Activated CD4-positive, alpha-beta T cell treated with anti-CD3 and anti-CD28 coated beads, Interleukin-2, amount 50 U/mL, for 4 hours (primary cell): ENCODE measurements around the gene IFIH1.

Source experiments
- DNase-seq, 2 experiments: peaks; one replicate each; pipeline ENCODE4 v3.0.0-alpha.2; 2020

IFIH1 gene

GRCh38 chr2:162256591-162256991 is 61.9 kb downstream of the IFIH1 start:
- DNase-seq, result no peak

DNA sequence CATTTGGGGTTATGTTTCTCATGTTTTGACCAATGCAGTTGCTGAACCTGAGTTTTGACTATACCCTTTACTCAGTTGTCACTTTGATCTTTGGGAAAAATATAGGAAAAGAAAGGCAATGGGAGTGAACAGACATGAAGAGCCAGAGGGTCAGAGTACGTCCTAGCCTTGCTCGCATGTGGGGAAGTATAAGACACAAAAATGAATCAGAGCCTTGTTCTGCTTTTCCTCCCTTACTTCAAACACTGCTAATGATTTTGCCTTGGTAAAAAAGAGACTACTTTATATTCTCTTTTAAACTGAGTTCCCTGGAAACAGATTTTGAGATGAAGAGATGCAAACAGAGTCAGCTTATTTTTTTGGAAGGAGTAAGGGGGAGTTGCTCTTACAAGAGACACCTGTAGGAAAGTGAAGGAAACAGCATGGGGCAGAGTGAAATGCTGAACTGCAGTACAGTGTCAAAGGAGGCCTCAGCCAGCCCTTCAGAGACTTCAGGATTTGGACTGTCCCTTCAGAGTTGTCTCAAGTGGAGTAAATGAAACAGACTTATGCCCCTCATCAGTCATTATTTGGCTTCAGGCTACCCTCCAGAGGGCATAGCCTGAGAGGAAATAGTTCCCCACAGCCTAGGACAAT is 64.1 kb downstream of the IFIH1 start:
- no peak for DNase-seq

GRCh38 chr2:162253435-162253834 is 65.0 kb downstream of the IFIH1 start:
- no peak for DNase-seq

DNA sequence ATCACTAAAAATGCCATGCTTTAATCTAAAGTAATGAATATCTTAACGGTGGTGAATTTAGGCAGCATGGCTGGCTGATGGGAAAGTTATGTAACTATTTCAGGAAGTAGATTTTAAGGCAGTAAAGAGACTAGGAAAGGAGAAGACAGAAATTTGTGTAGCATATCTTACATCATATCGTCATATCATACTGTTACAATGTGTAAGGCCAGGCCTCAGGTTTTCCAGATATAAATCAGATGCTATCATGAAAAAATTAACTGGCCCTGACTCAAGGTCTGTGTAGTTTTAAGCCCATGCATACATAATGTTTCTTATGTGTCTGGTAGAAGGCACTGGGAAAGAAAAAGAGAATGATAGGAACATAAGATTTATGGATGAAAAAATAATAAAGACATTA is 66.3 kb downstream of the IFIH1 start:
- DNase-seq, result no peak

GRCh38 chr2:162245781-162246180 is 72.7 kb downstream of the IFIH1 start:
- DNase-seq, result no peak

DNA sequence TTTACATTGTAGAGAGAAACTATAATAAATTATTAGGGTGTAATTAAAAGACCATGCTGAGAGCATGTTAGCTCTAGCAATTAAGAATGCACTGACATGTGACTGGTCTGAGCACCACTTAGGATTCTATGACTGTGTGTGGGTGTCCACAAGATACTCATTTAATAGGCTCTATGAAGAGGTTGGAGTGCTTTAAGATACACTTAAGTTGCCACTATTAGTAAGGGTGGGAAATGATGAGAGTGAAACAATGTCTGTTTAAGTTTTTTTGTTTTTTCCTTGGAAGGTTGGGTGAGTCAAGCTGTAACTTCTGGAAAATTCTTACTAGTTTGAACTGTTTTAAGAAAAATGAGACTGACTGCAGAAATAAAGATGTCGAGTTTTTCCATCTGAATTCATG is 73.4 kb downstream of the IFIH1 start:
- no peak for DNase-seq

DNA sequence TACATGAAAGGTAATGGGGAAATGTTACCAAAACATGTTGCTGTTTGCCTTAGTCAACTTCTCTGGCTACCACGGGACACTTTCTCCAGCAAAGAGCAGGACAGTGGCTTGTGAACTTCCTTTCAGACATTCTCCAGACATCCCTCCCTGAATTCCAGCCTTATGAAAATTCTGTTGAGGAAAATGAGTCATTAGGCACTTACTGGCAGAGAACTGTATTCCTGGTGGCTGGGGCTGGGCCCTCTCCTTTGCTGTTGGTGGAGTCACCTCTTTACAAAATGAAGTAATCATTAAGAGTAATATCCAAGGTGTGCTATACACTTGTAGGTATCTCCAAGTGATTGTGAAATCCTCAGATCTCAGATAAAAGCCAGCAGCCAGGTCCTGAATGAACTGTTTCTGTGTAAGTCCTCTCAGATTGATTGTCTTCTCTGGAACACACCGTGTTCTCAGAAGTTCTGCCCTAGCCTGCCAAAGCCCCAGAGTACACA is 73.9 kb downstream of the IFIH1 start:
- DNase-seq, result no peak

GRCh38 chr2:162243715-162244114 is 74.8 kb downstream of the IFIH1 start:
- DNase-seq, result no peak

DNA sequence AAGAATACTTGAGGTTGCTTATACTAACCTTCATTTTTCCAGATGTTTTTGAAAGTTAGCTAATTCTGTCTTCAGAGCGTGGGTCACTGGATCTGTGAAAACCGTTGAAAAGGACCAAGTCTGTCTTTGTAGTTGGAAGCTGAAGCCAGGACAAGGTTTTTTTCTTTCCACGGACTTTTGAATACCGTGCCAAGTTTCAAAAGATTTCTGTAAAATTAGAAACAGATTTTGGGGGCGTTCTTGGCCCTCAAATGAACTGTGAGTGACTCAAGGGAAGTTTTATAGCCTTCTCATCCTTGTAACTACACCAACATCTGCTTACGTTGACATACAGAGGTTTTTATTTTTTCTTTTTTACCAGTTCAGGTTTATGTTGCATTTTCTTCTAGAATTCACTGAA is 75.2 kb downstream of the IFIH1 start, which contains the start of gene FAP:
Gene FAP, minus strand, starts transcription at position 152 of the 400 bp plus-strand sequence. Its CDS starts 118 bp downstream, at position 34.
- DNase-seq, result no peak

GRCh38 chr2:162242586-162243280 is 75.8 kb downstream of the IFIH1 start:
- DNase-seq, result no peak

- no peak for DNase-seq
Measured at GRCh38 chr2:162241571-162241970, 76.9 kb downstream of the IFIH1 start.

DNA sequence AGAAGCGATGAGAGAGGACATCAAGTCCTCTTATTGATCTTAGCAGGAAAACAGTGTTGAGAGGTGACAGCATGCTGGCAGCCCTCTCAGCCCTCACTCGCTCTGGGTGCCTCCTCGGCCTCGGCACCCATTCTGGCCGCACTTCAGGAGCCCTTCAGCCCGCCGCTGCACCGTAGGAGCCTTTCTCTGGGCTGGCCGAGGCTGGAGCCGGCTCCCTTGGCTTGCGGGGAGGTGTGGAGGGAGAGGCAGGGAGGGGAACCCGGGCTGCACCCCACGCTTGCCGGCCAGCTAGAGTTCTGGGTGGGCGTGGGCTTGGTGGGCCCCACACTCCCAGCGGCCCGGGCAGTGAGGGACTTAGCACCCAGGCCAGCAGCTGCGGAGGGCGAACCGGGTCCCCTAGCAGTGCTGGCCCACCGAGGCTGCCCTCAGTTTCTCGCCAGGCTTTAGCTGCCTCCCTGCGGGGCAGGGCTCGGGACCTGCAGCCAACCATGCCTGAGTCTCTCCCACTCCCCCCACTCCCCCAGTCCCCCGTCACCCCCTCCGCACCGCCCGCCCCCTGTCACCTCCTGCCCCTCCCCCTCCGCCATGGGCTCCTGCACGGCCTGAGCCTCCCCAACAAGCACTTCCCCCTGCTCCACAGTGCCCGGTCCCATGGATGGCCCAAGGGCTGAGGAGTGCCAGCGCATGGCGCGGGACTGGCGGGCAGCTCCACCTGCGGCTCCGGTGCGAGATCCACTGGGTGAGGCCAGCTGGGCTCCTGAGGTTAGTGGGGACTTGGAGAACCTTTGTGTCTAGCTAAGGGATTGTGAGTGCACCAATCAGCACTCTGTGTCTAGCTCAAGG is 83.6 kb downstream of the IFIH1 start:
- no peak for DNase-seq

- no peak for DNase-seq
Measured at GRCh38 chr2:162233197-162233596, 85.3 kb downstream of the IFIH1 start.

GRCh38 chr2:162232671-162233070 is 85.8 kb downstream of the IFIH1 start:
- DNase-seq, result no peak

- no peak for DNase-seq
Measured at GRCh38 chr2:162232027-162232426, 86.5 kb downstream of the IFIH1 start.

DNA sequence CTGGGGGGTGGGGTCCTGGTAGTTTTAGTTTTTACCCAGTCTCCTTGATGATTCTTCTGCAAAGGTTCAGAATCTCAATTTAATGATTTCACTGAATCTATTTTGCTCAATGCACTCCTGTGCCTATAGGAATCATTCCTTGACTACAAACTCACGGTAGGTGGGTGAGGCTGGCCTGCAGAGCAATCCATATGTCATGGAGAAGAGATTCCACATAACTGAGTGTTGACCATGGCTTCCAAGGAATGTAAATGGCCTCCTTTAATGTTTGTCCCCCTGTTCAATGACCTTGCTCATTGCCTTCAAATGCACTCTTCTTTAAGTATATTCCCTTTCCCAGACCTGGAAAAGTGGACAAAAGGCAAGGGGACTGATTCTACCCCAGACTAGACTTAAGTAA is 87.7 kb downstream of the IFIH1 start:
- no peak for DNase-seq

DNA sequence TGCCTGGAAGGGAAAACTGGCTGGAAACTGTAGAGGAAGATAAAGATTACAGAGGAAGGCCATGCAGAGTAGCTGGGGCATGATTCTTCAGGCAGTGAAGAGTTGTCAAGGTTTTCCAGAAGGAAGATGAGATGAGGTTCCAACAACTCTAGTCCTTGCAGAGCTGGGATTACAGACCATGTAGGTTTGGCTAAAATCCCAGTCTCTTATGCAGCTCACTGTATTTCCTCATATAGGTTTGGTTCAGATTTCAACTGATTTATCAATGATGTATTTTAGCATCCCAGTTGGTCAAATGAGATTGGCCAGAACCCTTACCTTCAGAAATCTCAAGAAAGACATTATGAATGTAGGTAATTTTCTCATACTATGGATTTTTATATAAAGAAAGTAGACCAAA is 91.6 kb downstream of the IFIH1 start:
- no peak for DNase-seq

DNA sequence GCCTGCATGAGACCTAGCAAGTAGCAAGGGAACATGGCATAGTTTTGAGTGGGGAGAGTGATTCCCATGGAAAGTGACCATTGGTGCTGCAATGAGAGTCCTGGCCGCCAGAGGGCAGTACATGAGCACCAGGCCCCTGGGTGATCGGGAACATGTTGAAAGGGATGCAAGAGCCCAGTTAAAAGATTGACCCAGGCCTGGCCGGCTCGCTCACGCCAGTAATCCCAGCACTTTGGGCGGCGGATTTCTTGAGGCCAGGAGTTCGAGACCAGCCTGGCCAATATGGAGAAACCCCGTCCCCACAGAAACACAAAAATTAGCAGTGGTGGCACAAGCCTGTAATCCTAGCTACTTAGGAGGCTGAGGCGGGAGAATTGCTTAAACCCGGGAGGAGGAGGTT is 97.4 kb downstream of the IFIH1 start:
- DNase-seq, result peak; percentile 33 to 41

DNA sequence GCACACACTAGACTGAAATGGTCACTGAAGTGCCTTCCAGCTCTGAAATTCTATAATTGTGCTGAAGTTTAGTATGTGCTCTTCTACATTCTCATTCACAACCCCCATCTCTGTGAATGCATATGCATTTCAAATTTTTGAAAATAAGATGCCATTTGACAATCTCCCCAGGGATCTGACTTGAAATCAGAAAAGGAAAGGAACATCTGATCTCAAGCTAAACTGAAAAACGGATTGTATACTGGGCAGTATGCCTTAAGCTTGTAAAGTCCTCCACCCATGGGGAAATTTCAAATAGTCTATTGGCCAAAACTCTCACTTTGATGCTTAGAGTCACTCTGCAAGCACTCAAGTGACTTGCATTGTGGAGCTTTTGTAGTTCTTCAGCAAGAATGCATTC is 98.1 kb downstream of the IFIH1 start:
- no peak for DNase-seq

- DNase-seq, result no peak
Measured at GRCh38 chr2:162219426-162219825, 99.1 kb downstream of the IFIH1 start.

DNA sequence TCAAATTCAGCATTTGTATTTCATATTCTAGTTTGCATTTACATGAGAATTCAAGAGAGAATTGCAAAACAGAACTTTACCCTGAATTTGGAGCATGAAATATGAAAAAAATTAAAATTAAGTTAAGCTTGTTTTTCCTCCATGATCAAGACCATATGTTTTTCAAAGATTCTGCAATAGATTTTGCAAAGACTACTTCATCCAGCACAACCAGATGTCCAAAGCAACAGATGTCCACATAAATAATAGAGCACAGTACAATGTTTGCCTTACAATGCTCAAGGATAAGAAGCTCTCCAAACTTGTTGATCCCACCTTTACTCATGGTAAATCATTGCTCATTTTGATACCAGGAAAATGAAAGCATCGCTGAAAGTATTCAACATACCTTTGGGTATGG is 100.9 kb downstream of the IFIH1 start:
- no peak for DNase-seq
